Measurements from ENCODE around the gene RANBP1.

Gene RANBP1

GRCh38 chr22:20137671-20138416, 21.9 kb downstream of the RANBP1 start:
- Histone ChIP-seq H3K27me3 (ENCODE audit: low read depth) (no peaks in the 10 kb centered on the region), H3K36me3 (replicated peaks) (no peaks in the 10 kb centered on the region), H3K4me3 (no peak overlapping the region), H3K4me1 (no peaks in the 10 kb centered on the region), H3K9me3 (no peaks in the 10 kb centered on the region)
- no peak for DNase-seq (ENCODE audit: low spot score in 2 of 2)
- in situ Hi-C loops (cut with MboI; ENCODE audit: low sequenced_read_pairs), result no loop called here

- no peaks in the 10 kb centered on the region for H3K9me3 ChIP-seq
- no peaks in the 10 kb centered on the region for H3K4me1 ChIP-seq
- H3K27me3 ChIP-seq (ENCODE audit: low read depth), result no peaks in the 10 kb centered on the region
- DNase-seq (ENCODE audit: low spot score in 2 of 2), result no peak
- in situ Hi-C loops (cut with MboI; ENCODE audit: low sequenced_read_pairs), result no loop called here
- no peaks in the 10 kb centered on the region for H3K36me3 ChIP-seq (replicated peaks)
- H3K4me3 ChIP-seq, result no peak overlapping the region
Observed at GRCh38 chr22:20138417-20138738, 22.5 kb downstream of the RANBP1 start.

DNA sequence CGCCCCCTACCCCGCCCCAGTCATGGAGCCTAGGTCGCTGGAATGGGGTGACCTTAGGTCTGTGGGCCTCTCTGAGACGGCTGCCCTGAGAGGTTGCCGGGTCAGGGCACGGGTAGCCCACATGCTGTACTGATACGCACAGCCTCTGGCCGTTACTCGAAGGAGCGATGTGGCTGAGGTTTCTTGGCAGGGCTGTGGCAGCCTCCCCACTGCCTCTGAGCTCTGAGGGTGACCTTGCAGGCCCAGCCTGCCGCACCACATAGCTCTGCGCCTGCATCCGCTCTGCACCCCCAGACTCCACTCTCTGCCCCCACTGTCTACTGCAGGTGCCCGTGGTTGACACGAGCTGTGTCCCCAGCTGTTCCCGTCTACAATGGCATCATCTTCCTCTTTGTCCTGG, 23.0 kb downstream of the RANBP1 start:
- H3K36me3 ChIP-seq (replicated peaks), result no peaks in the 10 kb centered on the region
- no peaks in the 10 kb centered on the region for H3K9me3 ChIP-seq
- in situ Hi-C loops (cut with MboI; ENCODE audit: low sequenced_read_pairs), result no loop called here
- no peak overlapping the region for H3K4me3 ChIP-seq
- H3K27me3 ChIP-seq (ENCODE audit: low read depth), result no peaks in the 10 kb centered on the region
- no peaks in the 10 kb centered on the region for H3K4me1 ChIP-seq
- DNase-seq (ENCODE audit: low spot score in 2 of 2), result no peak

- no peak overlapping the region for H3K4me3 ChIP-seq
- no peaks in the 10 kb centered on the region for H3K27me3 ChIP-seq (ENCODE audit: low read depth)
- H3K36me3 ChIP-seq (replicated peaks), result no peaks in the 10 kb centered on the region
- no peaks in the 10 kb centered on the region for H3K4me1 ChIP-seq
- in situ Hi-C loops (cut with MboI; ENCODE audit: low sequenced_read_pairs), result no loop called here
- H3K9me3 ChIP-seq, result no peaks in the 10 kb centered on the region
- no peak for DNase-seq (ENCODE audit: low spot score in 2 of 2)
Observed at GRCh38 chr22:20139391-20140106, 23.6 kb downstream of the RANBP1 start.

DNA sequence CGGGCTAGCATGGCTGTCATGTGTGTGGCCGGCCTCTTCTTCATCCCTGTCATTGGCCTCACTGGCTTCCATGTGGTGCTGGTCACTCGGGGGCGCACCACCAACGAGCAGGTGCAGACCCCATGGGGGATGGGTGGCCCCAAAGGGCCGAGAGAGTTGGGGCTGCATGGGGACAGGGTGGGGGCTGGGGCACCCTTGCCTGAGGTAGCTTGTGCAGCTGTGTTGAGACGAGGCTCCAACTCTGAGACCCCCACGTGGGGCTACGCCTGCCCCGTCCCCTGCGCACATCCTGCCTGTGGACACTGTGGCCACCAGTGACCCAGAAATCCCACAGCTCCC, 24.2 kb downstream of the RANBP1 start:
- Histone ChIP-seq H3K36me3 (replicated peaks) (no peaks in the 10 kb centered on the region), H3K9me3 (no peaks in the 10 kb centered on the region), H3K27me3 (ENCODE audit: low read depth) (no peaks in the 10 kb centered on the region), H3K4me3 (no peak overlapping the region), H3K4me1 (no peaks in the 10 kb centered on the region)
- no peak for DNase-seq (ENCODE audit: low spot score in 2 of 2)
- in situ Hi-C loops (cut with MboI; ENCODE audit: low sequenced_read_pairs), result no loop called here

DNA sequence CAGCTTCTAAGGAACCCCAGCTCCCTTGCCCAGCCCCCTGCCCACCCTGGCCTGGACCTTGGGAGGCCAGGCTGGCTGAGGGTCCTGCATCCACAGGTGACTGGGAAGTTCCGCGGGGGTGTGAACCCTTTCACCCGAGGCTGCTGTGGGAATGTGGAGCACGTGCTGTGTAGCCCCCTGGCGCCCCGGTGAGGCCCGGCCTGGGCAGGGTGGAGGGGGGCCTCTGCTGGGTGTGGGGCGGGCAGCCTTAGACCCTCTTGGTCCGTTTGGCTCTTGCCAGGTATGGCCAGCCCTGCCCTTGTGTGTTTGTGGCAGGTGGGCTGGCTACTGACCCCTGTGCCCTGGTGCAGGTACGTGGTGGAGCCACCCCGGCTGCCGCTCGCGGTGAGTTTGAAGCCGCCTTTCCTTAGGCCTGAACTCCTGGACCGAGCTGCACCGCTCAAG, 24.6 kb downstream of the RANBP1 start:
- H3K36me3 ChIP-seq (replicated peaks), result no peaks in the 10 kb centered on the region

DNA sequence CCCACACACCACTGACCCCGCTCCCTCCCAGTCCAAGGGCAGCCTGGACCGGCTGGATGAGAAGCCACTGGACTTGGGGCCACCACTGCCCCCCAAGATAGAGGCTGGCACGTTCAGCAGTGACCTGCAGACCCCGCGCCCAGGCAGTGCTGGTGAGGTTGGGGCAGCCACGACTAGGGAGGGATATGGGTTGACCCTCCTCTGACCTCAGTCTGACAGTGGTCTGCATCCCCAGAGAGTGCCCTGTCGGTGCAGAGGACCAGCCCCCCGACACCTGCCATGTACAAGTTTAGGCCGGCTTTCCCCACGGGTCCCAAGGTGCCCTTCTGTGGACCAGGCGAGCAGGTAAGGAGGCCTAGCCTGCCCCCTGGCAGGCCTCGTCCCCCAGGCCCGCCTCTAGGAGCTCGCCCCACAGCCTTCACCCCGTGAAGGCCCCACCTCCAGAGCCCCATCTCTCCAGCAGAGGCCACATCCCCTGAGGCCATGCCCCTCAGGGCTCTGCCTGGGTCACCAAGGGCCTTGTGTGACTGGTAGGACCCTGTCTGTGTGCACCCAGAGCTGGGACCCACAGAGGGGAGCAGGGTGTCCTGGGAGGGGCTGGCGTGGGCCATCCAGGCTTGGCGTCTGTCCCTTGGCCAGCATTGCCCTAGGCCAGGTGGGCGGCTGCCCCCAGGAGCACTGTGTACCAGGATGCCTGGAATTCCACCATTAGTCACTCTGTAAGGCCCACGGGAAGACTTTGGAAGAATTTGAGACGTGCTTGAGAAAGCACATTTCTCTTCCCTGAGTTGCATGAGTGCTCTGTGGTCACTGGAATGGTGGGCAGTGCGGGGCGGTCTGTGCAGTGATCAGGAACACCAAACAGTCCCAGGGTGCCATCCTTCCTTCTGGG, 25.5 kb downstream of the RANBP1 start:
- in situ Hi-C loops (cut with MboI; ENCODE audit: low sequenced_read_pairs), result no loop called here
- Histone ChIP-seq H3K36me3 (replicated peaks) (no peaks in the 10 kb centered on the region), H3K4me3 (no peak overlapping the region), H3K27me3 (ENCODE audit: low read depth) (no peaks in the 10 kb centered on the region), H3K9me3 (no peaks in the 10 kb centered on the region), H3K4me1 (no peaks in the 10 kb centered on the region)
- no peak for DNase-seq (ENCODE audit: low spot score in 2 of 2)

More for the DNA sequence above, 24.6 kb downstream of the RANBP1 start:
- in situ Hi-C loops (cut with MboI; ENCODE audit: low sequenced_read_pairs), result no loop called here
- Histone ChIP-seq H3K4me3 (no peak overlapping the region), H3K27me3 (ENCODE audit: low read depth) (no peaks in the 10 kb centered on the region), H3K9me3 (no peaks in the 10 kb centered on the region), H3K4me1 (no peaks in the 10 kb centered on the region)
- no peak for DNase-seq (ENCODE audit: low spot score in 2 of 2)

GRCh38 chr22:20142711-20143621, 27.1 kb downstream of the RANBP1 start:
- Histone ChIP-seq H3K27me3 (ENCODE audit: low read depth) (no peaks in the 10 kb centered on the region), H3K36me3 (replicated peaks) (no peaks in the 10 kb centered on the region), H3K4me3 (no peak overlapping the region), H3K4me1 (no peaks in the 10 kb centered on the region), H3K9me3 (no peaks in the 10 kb centered on the region)
- no peak for DNase-seq (ENCODE audit: low spot score in 2 of 2)
- in situ Hi-C loops (cut with MboI; ENCODE audit: low sequenced_read_pairs), result no loop called here

- Histone ChIP-seq H3K4me1 (no peaks in the 10 kb centered on the region), H3K36me3 (replicated peaks) (no peaks in the 10 kb centered on the region), H3K9me3 (no peaks in the 10 kb centered on the region), H3K4me3 (no peak overlapping the region), H3K27me3 (ENCODE audit: low read depth) (no peaks in the 10 kb centered on the region)
- DNase-seq (ENCODE audit: low spot score in 2 of 2), result no peak
- in situ Hi-C loops (cut with MboI; ENCODE audit: low sequenced_read_pairs), result no loop called here
Observed at GRCh38 chr22:20143883-20144665, 28.2 kb downstream of the RANBP1 start.

GRCh38 chr22:20145206-20145831, 29.4 kb downstream of the RANBP1 start:
- in situ Hi-C loops (cut with MboI; ENCODE audit: low sequenced_read_pairs), result no loop called here
- H3K4me1 ChIP-seq, result no peaks in the 10 kb centered on the region
- no peaks in the 10 kb centered on the region for H3K27me3 ChIP-seq (ENCODE audit: low read depth)
- H3K9me3 ChIP-seq, result no peaks in the 10 kb centered on the region
- H3K4me3 ChIP-seq, result no peak overlapping the region
- H3K36me3 ChIP-seq (replicated peaks), result no peaks in the 10 kb centered on the region
- no peak for DNase-seq (ENCODE audit: low spot score in 2 of 2)

DNA sequence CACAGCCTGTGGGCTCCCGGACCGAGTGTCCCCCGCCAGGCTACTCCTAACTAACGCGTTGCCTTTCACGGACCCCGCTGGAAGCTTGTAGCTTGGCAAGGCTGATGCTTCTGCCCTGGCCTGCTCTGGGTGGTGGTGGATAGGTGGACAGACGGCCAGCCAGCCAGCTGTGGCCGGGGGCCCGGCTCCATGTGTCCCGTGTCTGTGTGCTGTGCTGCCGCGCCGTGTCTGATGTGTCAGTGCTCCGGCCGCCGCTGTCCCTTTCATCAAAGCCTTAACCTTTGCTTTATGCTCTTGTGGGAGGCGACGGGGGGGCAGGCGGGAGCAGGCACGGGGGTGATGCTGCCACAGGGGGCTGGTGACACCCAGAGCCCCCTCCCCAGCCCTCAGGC, 29.9 kb downstream of the RANBP1 start:
- Histone ChIP-seq H3K4me1 (no peaks in the 10 kb centered on the region), H3K9me3 (no peaks in the 10 kb centered on the region), H3K27me3 (ENCODE audit: low read depth) (no peaks in the 10 kb centered on the region), H3K4me3 (no peak overlapping the region), H3K36me3 (replicated peaks) (no peaks in the 10 kb centered on the region)
- DNase-seq (ENCODE audit: low spot score in 2 of 2), result no peak
- in situ Hi-C loops (cut with MboI; ENCODE audit: low sequenced_read_pairs), result no loop called here

DNA sequence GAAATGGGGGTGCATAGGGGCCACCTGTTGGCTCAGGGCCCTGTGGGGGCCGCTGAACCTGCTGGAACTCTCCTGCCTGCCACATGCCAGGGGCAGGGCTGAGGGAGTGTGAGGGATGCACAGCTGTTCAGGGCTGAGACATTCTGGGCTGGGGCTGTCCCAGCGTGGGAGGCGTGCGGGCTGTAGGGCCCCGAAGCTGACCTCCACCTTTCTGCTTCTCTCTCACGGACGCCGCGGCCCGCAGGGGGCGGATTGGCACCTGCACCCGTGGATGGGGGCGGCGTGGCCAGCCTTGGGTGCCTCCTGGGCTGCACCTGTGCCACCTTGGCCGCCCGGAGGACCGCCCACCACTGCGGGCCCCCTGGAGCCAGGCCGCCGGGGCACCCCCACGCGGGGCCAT, 30.9 kb downstream of the RANBP1 start:
- Histone ChIP-seq H3K27me3 (ENCODE audit: low read depth) (no peaks in the 10 kb centered on the region), H3K4me1 (no peaks in the 10 kb centered on the region), H3K9me3 (no peaks in the 10 kb centered on the region), H3K4me3 (no peak overlapping the region), H3K36me3 (replicated peaks) (no peaks in the 10 kb centered on the region)
- no peak for DNase-seq (ENCODE audit: low spot score in 2 of 2)
- in situ Hi-C loops (cut with MboI; ENCODE audit: low sequenced_read_pairs), result no loop called here
